ENCODE measurements around the gene CD248.

- TF ChIP-seq CTCF (IDR thresholded peaks at IDR 0.05; ENCODE audit: insufficient read depth, low read length, poor library complexity, severe bottlenecking) (no peak), EZH2phosphoT487 (conservative IDR thresholded peaks at IDR 0.05; ENCODE audit: low read length) (no peak)
Measured at GRCh38 chr11:66341502-66342126, 24.8 kb upstream of the CD248 start.
